SK-N-MC (cell line): ENCODE results near the gene MESP2.

ENCODE experiments used
- EZH2 ChIP-seq: fragments of 200-600 bp; sonication (generic); IDR thresholded peaks from one replicate; pipeline ENCODE4 v1.6.1; 2017; ENCODE audit warnings: antibody characterized with exemption
- FOXP2 ChIP-seq: optimal IDR thresholded peaks from 2 replicates; pipeline ENCODE3; 2011; ENCODE audit warnings: mild to moderate bottlenecking, moderate library complexity; ENCODE audit not compliant: insufficient read depth; ENCODE audit errors: extremely low read length, control extremely low read depth
- POLR2AphosphoS5 ChIP-seq: IDR thresholded peaks from 2 replicates; pipeline ENCODE4 v1.6.1; 2012; ENCODE audit warnings: mild to moderate bottlenecking, low read depth, low read length, borderline replicate concordance

GRCh38 chr15:89745768-89746167 is 30.4 kb upstream of the MESP2 start:
- TF ChIP-seq POLR2AphosphoS5 (no peak), EZH2 (no peak), FOXP2 (no peak)
